Testis (tissue), 2 donors: ENCODE data around the gene TRIP10.

Experiments used
- CTCF ChIP-seq, 3 experiments: fragments of 450-650 bp in 2 of 3; fragments of 200-600 bp in 1 of 3; sonication (generic) in 1 of 3; IDR thresholded peaks; one replicate each; pipeline ENCODE4 v1.5.1; 2016 to 2019; ENCODE audit warnings: antibody characterized with exemption in 3 of 3, mild to moderate bottlenecking in 2 of 3, moderate library complexity in 1 of 3
- POLR2A ChIP-seq: fragments of 450-650 bp; IDR thresholded peaks from one replicate; pipeline ENCODE4 v1.6.1; 2017; ENCODE audit warnings: antibody characterized with exemption, mild to moderate bottlenecking, moderate library complexity

GRCh38 chr19:6731822-6732221, 7.7 kb upstream of the TRIP10 start:
- TF ChIP-seq POLR2A (no peak), CTCF (IDR thresholded peaks at IDR 0.05) (no peak)
